ENCODE data around the gene AIG1. TPM values are rescaled to one million over a fixed set of nuclear protein-coding genes. Genes with fewer than 3 reads are reported as not detected.

Gene AIG1
- total RNA-seq, 1 donor from 2014 or later = 17.5 TPM

DNA sequence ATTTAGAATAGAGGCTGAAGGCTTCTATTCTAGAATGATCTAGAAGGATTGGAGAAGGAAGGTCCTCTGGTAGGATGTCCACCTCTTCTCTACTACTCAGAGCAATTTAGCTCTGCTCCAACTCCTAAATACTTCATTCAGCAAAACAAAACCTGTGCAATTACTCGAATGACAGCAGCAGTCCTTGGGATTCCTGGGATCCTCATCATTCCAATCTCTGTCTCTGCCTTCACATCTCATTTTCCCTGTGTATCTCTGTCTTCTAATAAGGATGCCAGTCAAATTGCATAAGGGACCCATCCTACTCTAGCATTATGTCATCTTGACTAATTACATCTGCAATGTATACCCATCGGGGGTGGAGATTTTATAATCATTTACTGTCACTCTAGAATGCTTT is 5.5 kb upstream of the AIG1 start:
- no peaks in the 10 kb centered on the region for H3K9me3 Mint-ChIP-seq (ENCODE audit: unreplicated experiment)
- no peak for DNase-seq (ENCODE audit: low spot score)
- no peak overlapping the region for H3K4me3 Mint-ChIP-seq (ENCODE audit: unreplicated experiment)
- TF ChIP-seq, protein P1, sequence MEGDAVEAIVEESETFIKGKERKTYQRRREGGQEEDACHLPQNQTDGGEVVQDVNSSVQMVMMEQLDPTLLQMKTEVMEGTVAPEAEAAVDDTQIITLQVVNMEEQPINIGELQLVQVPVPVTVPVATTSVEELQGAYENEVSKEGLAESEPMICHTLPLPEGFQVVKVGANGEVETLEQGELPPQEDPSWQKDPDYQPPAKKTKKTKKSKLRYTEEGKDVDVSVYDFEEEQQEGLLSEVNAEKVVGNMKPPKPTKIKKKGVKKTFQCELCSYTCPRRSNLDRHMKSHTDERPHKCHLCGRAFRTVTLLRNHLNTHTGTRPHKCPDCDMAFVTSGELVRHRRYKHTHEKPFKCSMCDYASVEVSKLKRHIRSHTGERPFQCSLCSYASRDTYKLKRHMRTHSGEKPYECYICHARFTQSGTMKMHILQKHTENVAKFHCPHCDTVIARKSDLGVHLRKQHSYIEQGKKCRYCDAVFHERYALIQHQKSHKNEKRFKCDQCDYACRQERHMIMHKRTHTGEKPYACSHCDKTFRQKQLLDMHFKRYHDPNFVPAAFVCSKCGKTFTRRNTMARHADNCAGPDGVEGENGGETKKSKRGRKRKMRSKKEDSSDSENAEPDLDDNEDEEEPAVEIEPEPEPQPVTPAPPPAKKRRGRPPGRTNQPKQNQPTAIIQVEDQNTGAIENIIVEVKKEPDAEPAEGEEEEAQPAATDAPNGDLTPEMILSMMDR (IDR thresholded peaks at IDR 0.05; ENCODE audit: unreplicated experiment) = no peak
- no peak overlapping the region for H3K27ac Mint-ChIP-seq (ENCODE audit: unreplicated experiment)
- no peaks in the 10 kb centered on the region for H3K36me3 Mint-ChIP-seq (ENCODE audit: low read depth, unreplicated experiment)
- H3K4me1 Mint-ChIP-seq (ENCODE audit: unreplicated experiment) = peaks cover 7% of the 10 kb centered on the region
- H3K27me3 Mint-ChIP-seq (ENCODE audit: unreplicated experiment) = peaks cover 2% of the 10 kb centered on the region

DNA sequence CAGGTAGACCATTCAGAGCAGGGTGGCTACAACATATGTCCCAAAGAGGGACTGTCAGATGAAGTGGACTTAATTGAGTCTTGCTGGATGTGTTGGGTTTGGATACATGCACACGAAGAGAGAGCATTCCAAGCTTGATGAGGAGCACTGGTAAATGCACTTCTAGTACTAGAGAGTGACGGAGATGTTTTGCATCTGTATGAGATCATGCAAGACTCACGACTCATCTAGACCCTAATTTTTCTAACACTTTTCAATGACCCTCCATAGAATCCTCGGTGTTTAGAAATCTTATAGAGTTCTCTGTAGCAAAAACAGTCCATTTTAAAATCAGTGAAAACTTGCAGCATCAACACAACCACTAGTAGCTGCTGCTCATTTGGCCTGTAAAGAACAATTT is 4.8 kb upstream of the AIG1 start:
- DNase-seq (ENCODE audit: low spot score) = no peak
- no peak overlapping the region for H3K4me3 Mint-ChIP-seq (ENCODE audit: unreplicated experiment)
- H3K27me3 Mint-ChIP-seq (ENCODE audit: unreplicated experiment) = peaks cover 4% of the 10 kb centered on the region
- TF ChIP-seq, protein P1 (IDR thresholded peaks at IDR 0.05; ENCODE audit: unreplicated experiment) = no peak
- no peaks in the 10 kb centered on the region for H3K9me3 Mint-ChIP-seq (ENCODE audit: unreplicated experiment)
- H3K36me3 Mint-ChIP-seq (ENCODE audit: low read depth, unreplicated experiment) = no peaks in the 10 kb centered on the region
- peaks cover 9% of the 10 kb centered on the region for H3K4me1 Mint-ChIP-seq (ENCODE audit: unreplicated experiment)
- H3K27ac Mint-ChIP-seq (ENCODE audit: unreplicated experiment) = no peak overlapping the region

GRCh38 chr6:143058987-143059386 is 1.7 kb upstream of the AIG1 start:
- Mint-ChIP-seq H3K27ac (ENCODE audit: unreplicated experiment) (no peak overlapping the region), H3K4me3 (ENCODE audit: unreplicated experiment) (no peak overlapping the region), H3K9me3 (ENCODE audit: unreplicated experiment) (no peaks in the 10 kb centered on the region), H3K36me3 (ENCODE audit: low read depth, unreplicated experiment) (no peaks in the 10 kb centered on the region), H3K27me3 (ENCODE audit: unreplicated experiment) (peaks cover 4% of the 10 kb centered on the region), H3K4me1 (ENCODE audit: unreplicated experiment) (peaks cover 13% of the 10 kb centered on the region)
- no peak for DNase-seq (ENCODE audit: low spot score)
- TF ChIP-seq, protein P1 (IDR thresholded peaks at IDR 0.05; ENCODE audit: unreplicated experiment) = no peak

- Mint-ChIP-seq H3K4me1 (ENCODE audit: unreplicated experiment) (peaks cover 13% of the 10 kb centered on the region), H3K27ac (ENCODE audit: unreplicated experiment) (peak overlapping the region; percentile 85), H3K36me3 (ENCODE audit: low read depth, unreplicated experiment) (no peaks in the 10 kb centered on the region), H3K4me3 (ENCODE audit: unreplicated experiment) (peak overlapping the region; percentile 99), H3K9me3 (ENCODE audit: unreplicated experiment) (no peaks in the 10 kb centered on the region), H3K27me3 (ENCODE audit: unreplicated experiment) (peaks cover 4% of the 10 kb centered on the region)
- TF ChIP-seq, protein P1 (IDR thresholded peaks at IDR 0.05; ENCODE audit: unreplicated experiment) = no peak
- no peak for DNase-seq (ENCODE audit: low spot score)
These were observed 881 bp upstream of the AIG1 start for GRCh38 chr6:143059663-143060353.

- peak; percentile 73 for DNase-seq (ENCODE audit: low spot score)
- Mint-ChIP-seq H3K36me3 (ENCODE audit: low read depth, unreplicated experiment) (no peaks in the 10 kb centered on the region), H3K27ac (ENCODE audit: unreplicated experiment) (peak overlapping the region; percentile 85), H3K27me3 (ENCODE audit: unreplicated experiment) (peaks cover 4% of the 10 kb centered on the region), H3K9me3 (ENCODE audit: unreplicated experiment) (no peaks in the 10 kb centered on the region), H3K4me3 (ENCODE audit: unreplicated experiment) (peak overlapping the region; percentile 99), H3K4me1 (ENCODE audit: unreplicated experiment) (peaks cover 13% of the 10 kb centered on the region)
- TF ChIP-seq, protein P1 (IDR thresholded peaks at IDR 0.05; ENCODE audit: unreplicated experiment) = no peak
These were observed 309 bp upstream of the AIG1 start for GRCh38 chr6:143060354-143060805.

Measured in endothelial cell (in vitro differentiated cells).